IMR-90 (cell line): ENCODE measurements around the gene PCDHGA5. TPM values are rescaled to one million over a fixed set of nuclear protein-coding genes. Genes with fewer than 3 reads are reported as not detected.
A peak's percentile ranks its signal among the peaks of the same experiment; 100 is the strongest.

Experiments
- ATAC-seq: fragments of 200-7000 bp; cut with Tn5 transposase; 2 replicates; pipeline ENCODE4 v1.9.1; 2020; ENCODE audit warnings: low read depth, mild to moderate bottlenecking, moderate library complexity
- BruUV-seq: library from RNA; stranded (reverse); fragments of 400-500 nt; replicated peaks from 2 replicates; lab custom pipeline; 2021; lab: Mats Ljungman, UMichigan
- CTCF ChIA-PET: fragments of 300-600 bp; formaldehyde crosslinking; extraction: SDS; loops from one replicate; lab custom pipeline; 2021; ENCODE audit warnings: antibody characterized with exemption; lab: Yijun Ruan, JAX
- POLR2A ChIA-PET: fragments of 300-600 bp; sonication (Branson Sonifier 250); formaldehyde crosslinking; loops from one replicate; lab custom pipeline; 2022; ENCODE audit warnings: antibody characterized with exemption; ENCODE audit not compliant: unreplicated experiment; lab: Charles Lee
- DNase-seq: peaks from one replicate; pipeline ENCODE4 v3.0.0; 2013
- H2AFZ ChIP-seq: replicated peaks from 2 replicates; pipeline ENCODE3; 2013; ENCODE audit warnings: low read length, mild to moderate bottlenecking; ENCODE audit not compliant: poor library complexity
- H2AK5ac ChIP-seq: 2 replicates; pipeline ENCODE4 v1.6.1; 2013; ENCODE audit warnings: low read depth, low read length, inconsistent platforms
- H2AK9ac ChIP-seq: replicated peaks from 2 replicates; pipeline ENCODE3; 2013; ENCODE audit warnings: mild to moderate bottlenecking, low read depth, low read length, moderate library complexity; ENCODE audit not compliant: poor library complexity
- H2BK120ac ChIP-seq: 2 replicates; pipeline ENCODE4 v1.6.1; 2013; ENCODE audit warnings: low read depth, low read length, inconsistent platforms
- H2BK15ac ChIP-seq: 3 replicates; pipeline ENCODE4 v1.6.1; 2013; ENCODE audit warnings: low read depth, low read length, inconsistent platforms
- H2BK20ac ChIP-seq: 2 replicates; pipeline ENCODE4 v1.6.1; 2013; ENCODE audit warnings: low read depth, mild to moderate bottlenecking, inconsistent platforms, low read length, moderate library complexity
- H2BK5ac ChIP-seq: 2 replicates; pipeline ENCODE4 v1.6.1; 2013; ENCODE audit warnings: mild to moderate bottlenecking, low read depth, low read length, inconsistent platforms; ENCODE audit not compliant: poor library complexity, severe bottlenecking
- H3K14ac ChIP-seq: replicated peaks from 2 replicates; pipeline ENCODE4 v1.6.1; 2013; ENCODE audit warnings: low read depth, low read length, inconsistent platforms
- H3K18ac ChIP-seq: 2 replicates; pipeline ENCODE4 v1.6.1; 2013; ENCODE audit warnings: low read depth, low read length, control low read depth
- H3K23ac ChIP-seq: 2 replicates; pipeline ENCODE4 v1.6.1; 2013; ENCODE audit warnings: low read depth, low read length, inconsistent platforms
- H3K27ac ChIP-seq: 2 replicates; pipeline ENCODE4 v1.5.1; 2013; ENCODE audit warnings: mild to moderate bottlenecking, control low read depth, low read length; ENCODE audit not compliant: insufficient read depth
- H3K27me3 ChIP-seq: 2 replicates; pipeline ENCODE4 v1.6.1; 2013; ENCODE audit warnings: low read length; ENCODE audit not compliant: control insufficient read depth, insufficient read depth
- H3K36me3 ChIP-seq: 2 replicates; pipeline ENCODE4 v1.6.1; 2013; ENCODE audit warnings: low read length, mixed read lengths; ENCODE audit not compliant: control insufficient read depth, insufficient read depth
- H3K4ac ChIP-seq: 2 replicates; pipeline ENCODE4 v1.6.1; 2013; ENCODE audit warnings: low read depth, low read length, inconsistent platforms
- H3K4me1 ChIP-seq: 2 replicates; pipeline ENCODE4 v1.6.1; 2013; ENCODE audit warnings: low read length, mixed read lengths; ENCODE audit not compliant: control insufficient read depth, insufficient read depth
- H3K4me2 ChIP-seq: 2 replicates; pipeline ENCODE4 v1.6.1; 2013; ENCODE audit warnings: low read depth, mild to moderate bottlenecking, control low read depth, low read length, moderate library complexity
- H3K4me3 ChIP-seq: 2 replicates; pipeline ENCODE4 v1.5.1; 2013; ENCODE audit warnings: low read depth, mild to moderate bottlenecking, control low read depth, low read length, moderate library complexity; ENCODE audit not compliant: insufficient read depth
- H3K56ac ChIP-seq: 2 replicates; pipeline ENCODE4 v1.6.1; 2013; ENCODE audit warnings: low read length, inconsistent platforms; ENCODE audit not compliant: insufficient read depth; ENCODE audit errors: extremely low read depth
- H3K79me1 ChIP-seq, 2 experiments: 2 replicates each; pipeline ENCODE4 v1.6.1; 2013; ENCODE audit warnings: low read length in 2 of 2, inconsistent platforms in 1 of 2, low read depth in 1 of 2
- H3K9ac ChIP-seq: 2 replicates; pipeline ENCODE4 v1.6.1; 2013; ENCODE audit warnings: low read depth, low read length, control low read depth
- H3K9me1 ChIP-seq: 2 replicates; pipeline ENCODE4 v1.6.1; 2013; ENCODE audit warnings: low read length, inconsistent platforms; ENCODE audit not compliant: insufficient read depth
- H3K9me3 ChIP-seq: 2 replicates; pipeline ENCODE4 v1.6.1; 2013; ENCODE audit warnings: low read length; ENCODE audit not compliant: control insufficient read depth, insufficient read depth
- H4K20me1 ChIP-seq: 2 replicates; pipeline ENCODE4 v1.6.1; 2013; ENCODE audit warnings: low read length, inconsistent platforms; ENCODE audit not compliant: insufficient read depth
- H4K5ac ChIP-seq: 2 replicates; pipeline ENCODE4 v1.6.1; 2013; ENCODE audit warnings: mild to moderate bottlenecking, low read depth, low read length, control low read depth
- H4K8ac ChIP-seq, 2 experiments: 2 replicates each; pipeline ENCODE4 v1.6.1; 2013; ENCODE audit warnings: low read depth in 2 of 2, low read length in 2 of 2, control low read depth in 1 of 2, inconsistent platforms in 1 of 2
- H4K91ac ChIP-seq: 2 replicates; pipeline ENCODE4 v1.6.1; 2013; ENCODE audit warnings: low read depth, low read length, inconsistent platforms; ENCODE audit not compliant: insufficient read depth
- CHD1 ChIP-seq: IDR thresholded peaks from 2 replicates; pipeline ENCODE4 v1.6.1; 2012; ENCODE audit warnings: low read depth, low read length, improper control_type of control experiment
- FOS ChIP-seq: fragments of 150-350 bp; IDR thresholded peaks from 2 replicates; pipeline ENCODE4 v1.6.1; 2016; ENCODE audit warnings: low read depth, low read length
- RAD21 ChIP-seq: IDR thresholded peaks from 2 replicates; pipeline ENCODE4 v1.6.1; 2012; ENCODE audit warnings: low read length, improper control_type of control experiment
- RFX5 ChIP-seq: IDR thresholded peaks from 2 replicates; pipeline ENCODE4 v1.8.0; 2012; ENCODE audit warnings: low read depth, mild to moderate bottlenecking, low read length, moderate library complexity
- WGBS, 2 experiments: methylation state at CpG; one replicate each; pipeline versions ENCODE4 v1.1.5 to v1.1.7; 2013; ENCODE audit warnings: missing lambda C conversion rate in 2 of 2; ENCODE audit not compliant: insufficient read length in 1 of 2; ENCODE audit errors: extremely low coverage in 2 of 2; 5-methylcytosine and 5-hydroxymethylcytosine counted together
- dilution Hi-C: fragments of 300-500 bp; cut with HindIII; formaldehyde crosslinking; loops from one replicate; pipeline ENCODE4 v1.14.3; 2018; ENCODE audit warnings: low sequenced_read_pairs; ENCODE audit not compliant: unreplicated experiment
- in situ Hi-C: fragments of 300-500 bp; cut with MboI; formaldehyde crosslinking; loops from 3 replicates; pipeline ENCODE4 v1.14.3; 2019; ENCODE audit warnings: low sequenced_read_pairs, inconsistent platforms, mixed read lengths
- intact Hi-C: fragments of 100-400 bp; cut with micrococcal nuclease; formaldehyde crosslinking; loops from 2 replicates; pipeline ENCODE4 v1.10.0; 2022
- polyA plus RNA-seq, 3 experiments: library from polyadenylated mRNA; depleted of rRNA; stranded (reverse); fragments of >200 nt; gene quantifications; 2 replicates each; pipeline ENCODE4 v1.2.3, GENCODE V29; 2012; ENCODE audit warnings: low replicate concordance in 1 of 3
- total RNA-seq: library from RNA; depleted of rRNA; stranded (reverse); fragments of >200 nt; gene quantifications from 2 replicates; pipeline ENCODE4 v1.2.3, GENCODE V29; 2012
- TF ChIP-seq, protein P1 (sequence below): fragments of 150-350 bp; IDR thresholded peaks from 2 replicates; pipeline ENCODE4 v1.6.1; 2016; ENCODE audit warnings: low read depth, mild to moderate bottlenecking, low read length, moderate library complexity, borderline replicate concordance
- TF ChIP-seq, protein P2 (sequence below): conservative IDR thresholded peaks from 2 replicates; pipeline ENCODE4 v1.5.1; 2012; ENCODE audit warnings: mild to moderate bottlenecking, low read depth, low read length, improper control_type of control experiment

Gene PCDHGA5
- total and polyA plus RNA-seq, 2 of the 4 experiments (the other 2 are of a cell fraction), result 1.3 to 2.0 TPM

DNA sequence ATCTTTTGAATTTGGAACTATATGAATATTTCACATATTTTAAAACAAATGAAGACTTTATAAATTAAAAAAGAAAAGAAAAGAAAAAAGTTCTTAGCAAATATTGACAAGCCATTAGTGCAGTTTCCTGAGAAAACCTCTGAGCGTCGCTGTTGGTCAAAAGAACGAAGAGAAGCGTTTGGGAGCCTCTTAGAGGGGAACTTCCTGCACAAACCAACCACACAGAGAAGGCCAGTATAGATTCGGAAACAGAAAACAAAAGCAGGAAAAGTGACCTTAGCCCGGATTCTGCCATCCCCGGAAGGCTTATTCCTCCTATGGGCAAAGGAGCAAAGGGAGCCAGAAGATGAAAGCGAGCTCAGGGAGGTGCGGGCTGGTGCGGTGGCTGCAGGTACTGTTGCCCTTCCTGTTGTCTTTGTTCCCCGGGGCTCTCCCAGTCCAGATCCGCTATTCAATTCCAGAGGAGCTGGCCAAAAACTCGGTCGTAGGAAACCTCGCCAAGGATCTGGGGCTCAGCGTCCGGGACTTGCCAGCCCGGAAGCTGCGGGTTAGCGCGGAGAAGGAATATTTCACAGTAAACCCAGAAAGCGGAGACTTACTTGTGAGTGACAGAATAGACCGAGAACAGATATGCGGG, 4.1 kb upstream of the PCDHGA5 start, which contains the start of gene PCDHGB2:
PCDHGB2 (plus strand) TSS at position 205 of the 637 bp plus-strand sequence; CDS start at position 347, 142 bp downstream.
- no TSS peak for BruUV-seq
- H2BK15ac ChIP-seq, result no peak within 1 kb of the TSS
- H3K4ac ChIP-seq, result peak within 1 kb of the TSS; percentile 38; the same call in 1 of the 2 replicates
- H3K4me2 ChIP-seq, result peak within 1 kb of the TSS; percentile 71; the same call in 1 of the 2 replicates
- H2AK9ac ChIP-seq, result no peak within 1 kb of the TSS
- H3K4me3 ChIP-seq, result peak within 1 kb of the TSS; percentile 61
- H4K91ac ChIP-seq, result no peak within 1 kb of the TSS
- dilution Hi-C loops, result no loop called here
- H3K79me1 ChIP-seq, result no peaks in the 10 kb centered on the region; a peak in 1 of 4 replicates
- no peak within 1 kb of the TSS for H2BK120ac ChIP-seq
- peak within 1 kb of the TSS in 1 of 2 experiments; percentile 56; a peak in 2 of 4 replicates for H4K8ac ChIP-seq
- in situ Hi-C loops, result no loop called here
- H3K18ac ChIP-seq, result peak within 1 kb of the TSS; percentile 67; the same call in 1 of the 2 replicates
- no peaks in the 10 kb centered on the region for H3K4me1 ChIP-seq
- DNase-seq (peak; percentile 64), ATAC-seq (peak; percentile 38)
- no peaks in the 10 kb centered on the region for H3K9me1 ChIP-seq
- H3K36me3 ChIP-seq, result peaks cover 6% of the 10 kb centered on the region; the same call in 1 of the 2 replicates
- TF ChIP-seq, protein P1, sequence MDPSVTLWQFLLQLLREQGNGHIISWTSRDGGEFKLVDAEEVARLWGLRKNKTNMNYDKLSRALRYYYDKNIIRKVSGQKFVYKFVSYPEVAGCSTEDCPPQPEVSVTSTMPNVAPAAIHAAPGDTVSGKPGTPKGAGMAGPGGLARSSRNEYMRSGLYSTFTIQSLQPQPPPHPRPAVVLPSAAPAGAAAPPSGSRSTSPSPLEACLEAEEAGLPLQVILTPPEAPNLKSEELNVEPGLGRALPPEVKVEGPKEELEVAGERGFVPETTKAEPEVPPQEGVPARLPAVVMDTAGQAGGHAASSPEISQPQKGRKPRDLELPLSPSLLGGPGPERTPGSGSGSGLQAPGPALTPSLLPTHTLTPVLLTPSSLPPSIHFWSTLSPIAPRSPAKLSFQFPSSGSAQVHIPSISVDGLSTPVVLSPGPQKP, result no peak
- TF ChIP-seq RAD21 (peak; percentile 45), CHD1 (no peak), RFX5 (no peak), FOS (no peak)
- TF ChIP-seq, protein P2, sequence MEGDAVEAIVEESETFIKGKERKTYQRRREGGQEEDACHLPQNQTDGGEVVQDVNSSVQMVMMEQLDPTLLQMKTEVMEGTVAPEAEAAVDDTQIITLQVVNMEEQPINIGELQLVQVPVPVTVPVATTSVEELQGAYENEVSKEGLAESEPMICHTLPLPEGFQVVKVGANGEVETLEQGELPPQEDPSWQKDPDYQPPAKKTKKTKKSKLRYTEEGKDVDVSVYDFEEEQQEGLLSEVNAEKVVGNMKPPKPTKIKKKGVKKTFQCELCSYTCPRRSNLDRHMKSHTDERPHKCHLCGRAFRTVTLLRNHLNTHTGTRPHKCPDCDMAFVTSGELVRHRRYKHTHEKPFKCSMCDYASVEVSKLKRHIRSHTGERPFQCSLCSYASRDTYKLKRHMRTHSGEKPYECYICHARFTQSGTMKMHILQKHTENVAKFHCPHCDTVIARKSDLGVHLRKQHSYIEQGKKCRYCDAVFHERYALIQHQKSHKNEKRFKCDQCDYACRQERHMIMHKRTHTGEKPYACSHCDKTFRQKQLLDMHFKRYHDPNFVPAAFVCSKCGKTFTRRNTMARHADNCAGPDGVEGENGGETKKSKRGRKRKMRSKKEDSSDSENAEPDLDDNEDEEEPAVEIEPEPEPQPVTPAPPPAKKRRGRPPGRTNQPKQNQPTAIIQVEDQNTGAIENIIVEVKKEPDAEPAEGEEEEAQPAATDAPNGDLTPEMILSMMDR, result peak; percentile 48
- no peak within 1 kb of the TSS for H3K23ac ChIP-seq
- no peaks in the 10 kb centered on the region for H4K20me1 ChIP-seq
- intact Hi-C loops, result loop anchor here (5.0 kb wide), 1 partner anchor 33 kb away; no protein-coding TSS in a partner anchor
- peak within 1 kb of the TSS; percentile 67; the same call in 1 of the 2 replicates for H4K5ac ChIP-seq
- H2BK20ac ChIP-seq, result no peak within 1 kb of the TSS
- WGBS, 2 experiments, result 24% methylated on average over 8 of the region's 24 CpGs; no CpG with 5 or more reads in 1 of the 2 experiments
- no peak within 1 kb of the TSS for H2AK5ac ChIP-seq
- no peak within 1 kb of the TSS for H3K56ac ChIP-seq
- no peak within 1 kb of the TSS for H2BK5ac ChIP-seq
- peak within 1 kb of the TSS; percentile 73 for H2AFZ ChIP-seq
- peaks cover 2% of the 10 kb centered on the region; the same call in 1 of the 2 replicates for H3K27me3 ChIP-seq
- peaks cover 63% of the 10 kb centered on the region for H3K9me3 ChIP-seq
- POLR2A ChIA-PET, result no interaction called here
- CTCF ChIA-PET, result interaction anchor here (0.7 kb wide), 1 partner anchor 39 kb away, joined by 3 read pairs; the partner anchor contains the start of gene TAF7
- H3K9ac ChIP-seq, result peak within 1 kb of the TSS; percentile 67; the same call in 1 of the 2 replicates
- 0 out of 2 replicates have a peak within 1 kb of the TSS, but pooled peaks have one; percentile 49 for H3K27ac ChIP-seq
- H3K14ac ChIP-seq, result no peak within 1 kb of the TSS
